K562 (cell line): Measurements from ENCODE around the gene MARK2. TPM values are rescaled to one million over a fixed set of nuclear protein-coding genes. Genes with fewer than 3 reads are reported as not detected.

Experiments used
- ATAC-seq: fragments of 200-7000 bp; cut with Tn5 transposase; 3 replicates; pipeline ENCODE4 v1.9.1; 2020; ENCODE audit warnings: moderate library complexity
- BruUV-seq: library from RNA; stranded (reverse); fragments of 400-500 nt; replicated peaks from 2 replicates; lab custom pipeline; 2021; lab: Mats Ljungman, UMichigan
- CTCF ChIA-PET: fragments of 300-600 bp; formaldehyde crosslinking; extraction: SDS; loops from one replicate; lab custom pipeline; 2021; ENCODE audit warnings: low intra/inter-chr PET ratio; lab: Yijun Ruan, JAX
- POLR2A ChIA-PET: fragments of 300-600, 350-650 bp; sonication (Branson Sonifier 250); formaldehyde crosslinking; extraction: SDS; loops from one replicate; lab custom pipeline; 2021; ENCODE audit warnings: antibody characterized with exemption, inconsistent platforms; lab: Yijun Ruan, JAX
- DNase-seq, 4 experiments: peaks; one replicate each; pipeline versions ENCODE4 v3.0.0 to v3.0.0-alpha.2; 2011 to 2018; ENCODE audit warnings: low spot score in 3 of 4, mixed read lengths in 3 of 4; ENCODE audit errors: extremely low read depth in 1 of 4
- FAIRE-seq: peaks from 2 replicates; lab custom pipeline; 2011; peaks lifted over from hg19 to GRCh38; lab: Jason Lieb, UNC
- H2AFZ ChIP-seq: 2 replicates; pipeline ENCODE4 v1.6.0; 2011; ENCODE audit warnings: low read depth, low read length, control low read depth, inconsistent platforms
- H3K27ac ChIP-seq: fragments of 200-600 bp; 3 replicates; pipeline ENCODE4 v1.8.0; 2011; ENCODE audit warnings: low read depth, mild to moderate bottlenecking, control low read depth, inconsistent platforms, low read length, moderate library complexity, mixed read lengths; ENCODE audit errors: extremely low read depth
- H3K27me3 ChIP-seq, 2 experiments: fragments of 300-600 bp in 1 of 2; 2 replicates in 1 of 2; 3 replicates in 1 of 2; pipeline versions ENCODE4 v1.6.0 to v1.8.0; 2011; ENCODE audit warnings: inconsistent platforms in 2 of 2, low read length in 2 of 2, mild to moderate bottlenecking in 1 of 2, mixed read lengths in 1 of 2, moderate library complexity in 1 of 2; ENCODE audit not compliant: control insufficient read depth in 2 of 2, insufficient read depth in 2 of 2
- H3K36me3 ChIP-seq: fragments of 300-600 bp; 3 replicates; pipeline ENCODE4 v1.8.0; 2011; ENCODE audit warnings: mild to moderate bottlenecking, low read length, inconsistent platforms; ENCODE audit not compliant: control insufficient read depth, insufficient read depth
- H3K4me1 ChIP-seq, 2 experiments: fragments of 200-600 bp in 1 of 2; replicated peaks in 1 of 2; 2 replicates in 1 of 2; 3 replicates in 1 of 2; pipeline versions ENCODE4 v1.5.1 to v1.8.0; 2011; ENCODE audit warnings: inconsistent platforms in 2 of 2, low read length in 2 of 2, mild to moderate bottlenecking in 1 of 2, mixed read lengths in 1 of 2, moderate library complexity in 1 of 2; ENCODE audit not compliant: control insufficient read depth in 2 of 2, insufficient read depth in 2 of 2
- H3K4me2 ChIP-seq: 2 replicates; pipeline ENCODE4 v1.6.1; 2011; ENCODE audit warnings: low read length, control low read depth, inconsistent platforms, mixed read lengths; ENCODE audit not compliant: insufficient read depth
- H3K4me3 ChIP-seq: fragments of 200-600 bp; sonication (generic), shearing (Covaris generic); 2 replicates; pipeline ENCODE4 v1.5.1; 2016; ENCODE audit warnings: control low read depth, inconsistent platforms
- H3K79me2 ChIP-seq: fragments of 200-600 bp; 3 replicates; pipeline ENCODE4 v1.8.0; 2011; ENCODE audit warnings: low read length, inconsistent platforms; ENCODE audit not compliant: control insufficient read depth, insufficient read depth
- H3K9ac ChIP-seq, 2 experiments: 2 replicates each; pipeline versions ENCODE4 v1.6.0 to v1.6.1; 2011; ENCODE audit warnings: low read depth in 2 of 2, low read length in 2 of 2, control low read depth in 1 of 2, inconsistent platforms in 1 of 2, mild to moderate bottlenecking in 1 of 2, mixed read lengths in 1 of 2; ENCODE audit not compliant: insufficient read depth in 1 of 2
- H3K9me1 ChIP-seq: one replicate; pipeline ENCODE4 v1.6.0; 2011; ENCODE audit warnings: inconsistent platforms, mild to moderate bottlenecking, low read length, moderate library complexity; ENCODE audit not compliant: control insufficient read depth, insufficient read depth
- H3K9me3 ChIP-seq: replicated peaks from 2 replicates; pipeline ENCODE4 v1.5.1; 2011; ENCODE audit warnings: low read depth, low read length, inconsistent platforms; ENCODE audit not compliant: control insufficient read depth, insufficient read depth
- H4K20me1 ChIP-seq: replicated peaks from 2 replicates; pipeline ENCODE4 v1.6.1; 2011; ENCODE audit warnings: low read length, inconsistent platforms, mixed read lengths; ENCODE audit not compliant: control insufficient read depth, insufficient read depth
- BCL6 ChIP-seq: fragments of 250-450 bp; sonication (Bioruptor Pico); IDR thresholded peaks from 2 replicates; pipeline ENCODE4 v1.4.0; 2020
- BMI1 ChIP-seq: fragments of 150-350 bp; IDR thresholded peaks from 2 replicates; pipeline ENCODE4 v1.6.1; 2014; ENCODE audit warnings: low read length
- CBFA2T2 ChIP-seq: fragments of 450-650 bp; conservative IDR thresholded peaks from 2 replicates; pipeline ENCODE4 v1.6.1; 2017; ENCODE audit warnings: mild to moderate bottlenecking
- EWSR1 ChIP-seq: fragments of 450-650 bp; IDR thresholded peaks from 2 replicates; pipeline ENCODE4 v1.6.1; 2018; ENCODE audit warnings: borderline replicate concordance, mild to moderate bottlenecking, low read depth, moderate library complexity; ENCODE audit not compliant: partially characterized antibody
- KHSRP ChIP-seq: fragments of 450-650 bp; IDR thresholded peaks from 2 replicates; pipeline ENCODE4 v1.6.1; 2017
- MLLT1 ChIP-seq, 2 experiments: fragments of 450-650 bp; IDR thresholded peaks; 2 replicates each; pipeline ENCODE4 v1.6.1; 2016
- NCOA6 ChIP-seq: fragments of 450-650 bp; IDR thresholded peaks from 2 replicates; pipeline ENCODE4 v1.6.1; 2017; ENCODE audit warnings: mild to moderate bottlenecking
- TAF9B ChIP-seq: fragments of 450-650 bp; IDR thresholded peaks from 2 replicates; pipeline ENCODE4 v1.6.1; 2018; ENCODE audit warnings: mild to moderate bottlenecking; ENCODE audit not compliant: partially characterized antibody
- TBL1XR1 ChIP-seq, 2 experiments: IDR thresholded peaks; 2 replicates each; pipeline ENCODE4 v1.6.1; 2012; ENCODE audit warnings: improper control_type of control experiment in 2 of 2, low read length in 2 of 2, mild to moderate bottlenecking in 1 of 2
- USF1 ChIP-seq: sonication (generic); formaldehyde crosslinking; IDR thresholded peaks from 2 replicates; pipeline ENCODE4 v1.9.0; 2022; ENCODE audit warnings: mild to moderate bottlenecking, missing genetic modification reagents
- USF2 ChIP-seq: sonication (generic); formaldehyde crosslinking; IDR thresholded peaks from 2 replicates; pipeline ENCODE4 v1.5.0; 2020; ENCODE audit warnings: missing genetic modification reagents
- ZNF143 ChIP-seq: sonication (generic); formaldehyde crosslinking; IDR thresholded peaks from 2 replicates; pipeline ENCODE4 v1.9.0; 2022; ENCODE audit warnings: mild to moderate bottlenecking, missing genetic modification reagents
- ZNF146 ChIP-seq: IDR thresholded peaks from one replicate; pipeline ENCODE4 v1.6.1; 2018; ENCODE audit warnings: missing compliant biosample characterization; ENCODE audit not compliant: unreplicated experiment
- ZNF444 ChIP-seq: fragments of 250-450 bp; sonication (Bioruptor Pico); IDR thresholded peaks from 2 replicates; pipeline ENCODE4 v1.4.0; 2020; ENCODE audit warnings: mild to moderate bottlenecking, moderate library complexity
- WGBS: fragments of 100-300 bp; shearing (Covaris generic); methylation state at CpG from one replicate; pipeline ENCODE4 v1.1.6; 2016; ENCODE audit warnings: low coverage, mixed read lengths; ENCODE audit not compliant: insufficient coverage; ENCODE audit errors: missing lambda C conversion rate; 5-methylcytosine and 5-hydroxymethylcytosine counted together
- in situ Hi-C: fragments of 300-500 bp; cut with MboI; formaldehyde crosslinking; loops from 4 replicates; pipeline ENCODE4 v1.15.0; 2018; ENCODE audit warnings: inconsistent platforms, mixed read lengths
- intact Hi-C: fragments of 100-400 bp; cut with micrococcal nuclease; formaldehyde crosslinking; loops from 2 replicates; pipeline ENCODE4 v1.14.2; 2022
- polyA plus RNA-seq, 8 experiments: library from polyadenylated mRNA; depleted of rRNA in 4 of 8; stranded (reverse) in 5 of 8; unstranded in 3 of 8; fragments of >200 nt; fragmentation: Nextera tagmentation in 2 of 8; fragmentation: Illumina TruSeq in 1 of 8; extraction: Ambion mirVana in 2 of 8; extraction: Trizol in 1 of 8; gene quantifications; 2 replicates each; pipeline versions ENCODE4 v1.2.1 to v1.2.3, GENCODE V29; 2011 to 2014; ENCODE audit warnings: inconsistent platforms in 1 of 8, missing spikeins in 1 of 8
- total RNA-seq, 7 experiments: library from RNA; depleted of rRNA in 6 of 7; stranded (reverse); fragments of >200 nt in 6 of 7; fragmentation: Illumina TruSeq in 2 of 7; extraction: Trizol in 2 of 7; gene quantifications; 2 replicates each; pipeline versions ENCODE4 v1.2.1 to v1.2.3, GENCODE V29; 2011 to 2021; ENCODE audit warnings: low replicate concordance in 1 of 7
- TF ChIP-seq, protein P1 (sequence below): fragments of 250-450 bp; sonication (Bioruptor Pico); IDR thresholded peaks from 2 replicates; pipeline ENCODE4 v1.8.0; 2021; ENCODE audit warnings: moderate library complexity, mild to moderate bottlenecking, inconsistent platforms
- TF ChIP-seq, protein P2 (sequence below): fragments of 200-400 bp; formaldehyde crosslinking; IDR thresholded peaks from 2 replicates; pipeline ENCODE4 v1.6.1; 2017; ENCODE audit warnings: mild to moderate bottlenecking, low read depth, low read length, moderate library complexity

Gene MARK2
- total and polyA plus RNA-seq, 9 of the 15 experiments (the other 6 are each of a cell fraction or from before 2014, with no cell fraction given), result 0.32 to 43.5 (median 15.1) TPM

DNA sequence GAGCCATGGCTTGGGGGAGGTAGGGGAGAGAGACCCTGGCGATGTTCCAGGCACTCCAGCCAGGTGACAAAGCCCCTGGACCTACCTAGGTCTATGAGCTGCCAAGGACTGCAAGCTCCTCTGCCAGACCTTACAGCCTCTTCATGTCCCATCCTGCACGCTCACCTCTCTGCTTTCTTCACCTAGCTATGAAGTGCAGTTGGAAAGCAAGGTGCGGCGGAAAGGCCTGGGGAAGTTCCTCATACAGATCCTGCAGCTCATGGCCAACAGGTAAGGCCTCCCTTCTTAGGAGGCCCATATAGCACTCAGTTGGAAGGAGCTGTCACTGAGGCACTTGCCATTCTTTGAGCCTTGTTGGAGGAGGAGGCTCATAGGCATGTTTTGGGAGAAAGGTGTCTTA lies 113.7 kb downstream of the MARK2 start (continued):
- TF ChIP-seq, protein P1, sequence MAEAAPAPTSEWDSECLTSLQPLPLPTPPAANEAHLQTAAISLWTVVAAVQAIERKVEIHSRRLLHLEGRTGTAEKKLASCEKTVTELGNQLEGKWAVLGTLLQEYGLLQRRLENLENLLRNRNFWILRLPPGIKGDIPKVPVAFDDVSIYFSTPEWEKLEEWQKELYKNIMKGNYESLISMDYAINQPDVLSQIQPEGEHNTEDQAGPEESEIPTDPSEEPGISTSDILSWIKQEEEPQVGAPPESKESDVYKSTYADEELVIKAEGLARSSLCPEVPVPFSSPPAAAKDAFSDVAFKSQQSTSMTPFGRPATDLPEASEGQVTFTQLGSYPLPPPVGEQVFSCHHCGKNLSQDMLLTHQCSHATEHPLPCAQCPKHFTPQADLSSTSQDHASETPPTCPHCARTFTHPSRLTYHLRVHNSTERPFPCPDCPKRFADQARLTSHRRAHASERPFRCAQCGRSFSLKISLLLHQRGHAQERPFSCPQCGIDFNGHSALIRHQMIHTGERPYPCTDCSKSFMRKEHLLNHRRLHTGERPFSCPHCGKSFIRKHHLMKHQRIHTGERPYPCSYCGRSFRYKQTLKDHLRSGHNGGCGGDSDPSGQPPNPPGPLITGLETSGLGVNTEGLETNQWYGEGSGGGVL (CRISPR knock-in tag), result no peak
- no peak for TF ChIP-seq MLLT1 (IDR thresholded peaks at IDR 0.05)
- TF ChIP-seq ZNF143 (CRISPR knock-in tag), result no peak
- TF ChIP-seq ZNF444 (CRISPR knock-in tag), result no peak
- TF ChIP-seq KHSRP, result no peak
- no peak for TF ChIP-seq BCL6 (CRISPR knock-in tag)
- TF ChIP-seq EWSR1, result no peak
- TF ChIP-seq BMI1, result no peak
- TF ChIP-seq, all 486 proteins: peak for 0

GRCh38 chr11:63958008-63958407 lies 119.1 kb downstream of the MARK2 start:
- Histone ChIP-seq H3K36me3 (peaks cover 52% of the 10 kb centered on the region), H3K9ac (peak overlapping the region in 1 of 2 experiments; percentile 65; a peak in 2 of 4 replicates), H3K4me2 (no peak overlapping the region), H2AFZ (no peak overlapping the region), H3K9me3 (no peaks in the 10 kb centered on the region), H3K27me3 (no peaks in the 10 kb centered on the region), H3K79me2 (no peaks in the 10 kb centered on the region), H3K9me1 (peaks cover 6% of the 10 kb centered on the region), H3K4me1 (peaks cover 3 to 26% of the 10 kb centered on the region in 2 experiments; a peak in 4 of 5 replicates), H3K4me3 (no peak overlapping the region), H3K27ac (no peak overlapping the region), H4K20me1 (no peaks in the 10 kb centered on the region)
- POLR2A ChIA-PET, result interaction anchor here (0.9 to 2.0 kb wide), 2 partner anchors 8 to 21 kb away, joined by 5 to 6 read pairs; no protein-coding TSS in a partner anchor
- FAIRE-seq (no peak), DNase-seq (no peak), ATAC-seq (no peak)
- 76% methylated on average over 4 of the region's 5 CpGs for WGBS
- intact Hi-C loops, result no loop called here
- BruUV-seq, result no TSS peak
- CTCF ChIA-PET, result no interaction called here
- in situ Hi-C loops, result no loop called here
- peak; percentile 13; the same call in 1 of the 2 replicates for TF ChIP-seq CBFA2T2
- TF ChIP-seq TAF9B, result no peak
- no peak for TF ChIP-seq TBL1XR1 (IDR thresholded peaks at IDR 0.05; ENCODE audit: low read length in 2 of 2)
- TF ChIP-seq, protein P2, sequence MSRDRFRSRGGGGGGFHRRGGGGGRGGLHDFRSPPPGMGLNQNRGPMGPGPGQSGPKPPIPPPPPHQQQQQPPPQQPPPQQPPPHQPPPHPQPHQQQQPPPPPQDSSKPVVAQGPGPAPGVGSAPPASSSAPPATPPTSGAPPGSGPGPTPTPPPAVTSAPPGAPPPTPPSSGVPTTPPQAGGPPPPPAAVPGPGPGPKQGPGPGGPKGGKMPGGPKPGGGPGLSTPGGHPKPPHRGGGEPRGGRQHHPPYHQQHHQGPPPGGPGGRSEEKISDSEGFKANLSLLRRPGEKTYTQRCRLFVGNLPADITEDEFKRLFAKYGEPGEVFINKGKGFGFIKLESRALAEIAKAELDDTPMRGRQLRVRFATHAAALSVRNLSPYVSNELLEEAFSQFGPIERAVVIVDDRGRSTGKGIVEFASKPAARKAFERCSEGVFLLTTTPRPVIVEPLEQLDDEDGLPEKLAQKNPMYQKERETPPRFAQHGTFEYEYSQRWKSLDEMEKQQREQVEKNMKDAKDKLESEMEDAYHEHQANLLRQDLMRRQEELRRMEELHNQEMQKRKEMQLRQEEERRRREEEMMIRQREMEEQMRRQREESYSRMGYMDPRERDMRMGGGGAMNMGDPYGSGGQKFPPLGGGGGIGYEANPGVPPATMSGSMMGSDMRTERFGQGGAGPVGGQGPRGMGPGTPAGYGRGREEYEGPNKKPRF, result no peak
- 0 out of 2 replicates have a peak, but pooled peaks have one; percentile 27 for TF ChIP-seq USF2 (CRISPR knock-in tag)
- TF ChIP-seq ZNF146 (CRISPR knock-in tag), result no peak
- TF ChIP-seq USF1 (CRISPR knock-in tag), result peak; percentile 61
- TF ChIP-seq NCOA6, result no peak
